HG02678 (cell line): ENCODE data around the gene RASSF3.
A peak's percentile ranks its signal among the peaks of the same experiment; 100 is the strongest.

Experiments used
- ATAC-seq: cut with Tn5 transposase; IDR thresholded peaks from one replicate; pipeline ENCODE4 v1.9.1; 2021; ENCODE audit warnings: mild to moderate bottlenecking, moderate library complexity; ENCODE audit not compliant: unreplicated experiment

Gene RASSF3

GRCh38 chr12:64667793-64668192 is 57.5 kb downstream of the RASSF3 start:
- ATAC-seq: no peak

GRCh38 chr12:64669270-64669842 is 59.1 kb downstream of the RASSF3 start:
- peak; percentile 75 for ATAC-seq

DNA sequence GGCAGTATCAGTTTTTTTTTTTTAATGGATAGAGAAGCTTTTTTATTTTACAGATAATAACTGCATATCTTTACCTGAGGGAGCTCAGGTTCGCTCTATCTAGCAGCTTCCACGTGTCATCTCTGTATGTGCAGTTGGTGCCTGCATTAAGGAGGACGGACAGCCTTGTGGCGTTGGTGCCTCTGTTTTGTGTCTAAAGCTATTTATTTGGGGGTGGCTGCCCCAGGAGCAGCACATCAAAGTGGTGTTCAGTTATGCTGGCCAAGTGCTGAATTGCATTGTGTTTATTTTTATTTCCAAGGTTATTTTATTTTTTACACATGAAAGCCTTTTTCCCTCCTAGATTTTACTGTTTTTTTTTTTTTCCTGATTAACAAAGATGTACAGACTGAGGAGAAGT is 59.7 kb downstream of the RASSF3 start:
- ATAC-seq: no peak

- ATAC-seq: no peak
These were observed 60.8 kb downstream of the RASSF3 start for GRCh38 chr12:64670919-64671639.

- ATAC-seq: no peak
These were observed 61.4 kb downstream of the RASSF3 start for GRCh38 chr12:64671681-64672080.

DNA sequence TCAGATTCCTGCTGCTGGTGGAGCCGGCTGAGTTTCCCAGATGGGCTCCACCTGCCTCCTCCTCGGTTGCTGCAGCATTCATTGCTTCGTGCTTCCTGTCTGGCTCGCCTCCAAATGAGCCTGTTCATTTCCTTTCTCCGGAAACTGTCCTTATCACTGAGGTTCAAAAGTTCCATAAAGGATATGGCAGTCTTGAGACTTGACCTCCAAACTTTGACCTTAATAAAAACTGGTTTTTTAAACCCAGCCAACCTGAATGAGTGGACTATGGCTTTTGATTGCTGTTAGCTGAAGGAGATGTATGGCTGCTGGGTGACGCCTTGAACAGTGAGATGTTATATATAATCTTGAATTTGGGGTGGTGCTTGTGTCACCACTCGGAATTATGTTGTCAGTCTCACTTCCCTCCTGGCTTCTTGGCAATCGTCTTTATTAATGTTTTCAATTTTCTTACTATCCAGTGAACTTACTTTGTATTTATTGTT is 62.7 kb downstream of the RASSF3 start:
- ATAC-seq: no peak

DNA sequence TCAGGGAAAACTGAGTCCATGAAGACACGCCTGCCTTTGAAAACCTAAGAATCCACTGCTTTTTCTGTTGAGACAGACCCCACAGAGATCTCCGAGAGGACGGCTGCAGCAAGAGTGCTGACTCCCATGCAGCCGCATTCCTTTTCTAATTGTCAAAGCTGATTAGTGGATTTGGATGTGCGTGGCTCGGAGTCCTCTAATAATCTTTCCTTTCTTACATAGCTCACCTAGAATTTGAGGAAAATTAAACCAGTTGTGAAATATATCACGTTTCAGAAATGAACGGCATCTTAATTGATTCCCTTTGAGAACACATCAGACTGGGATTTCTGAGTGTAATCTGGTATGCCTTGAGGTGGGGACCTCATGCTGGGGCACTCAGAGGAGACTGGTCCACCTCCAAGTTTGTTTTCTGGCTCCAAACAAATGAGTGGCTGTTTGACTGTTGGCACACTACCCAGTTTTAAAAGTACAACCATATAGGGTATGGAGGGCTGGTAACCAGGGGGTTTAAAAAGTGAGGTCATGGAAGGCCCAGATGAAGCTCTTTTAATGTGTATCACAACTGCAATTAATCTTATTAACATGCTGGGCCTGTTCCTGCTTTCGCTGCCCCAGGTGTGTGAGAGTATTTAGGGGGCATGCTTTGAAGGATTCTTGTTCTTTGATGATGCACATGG is 63.3 kb downstream of the RASSF3 start:
- ATAC-seq: no peak

DNA sequence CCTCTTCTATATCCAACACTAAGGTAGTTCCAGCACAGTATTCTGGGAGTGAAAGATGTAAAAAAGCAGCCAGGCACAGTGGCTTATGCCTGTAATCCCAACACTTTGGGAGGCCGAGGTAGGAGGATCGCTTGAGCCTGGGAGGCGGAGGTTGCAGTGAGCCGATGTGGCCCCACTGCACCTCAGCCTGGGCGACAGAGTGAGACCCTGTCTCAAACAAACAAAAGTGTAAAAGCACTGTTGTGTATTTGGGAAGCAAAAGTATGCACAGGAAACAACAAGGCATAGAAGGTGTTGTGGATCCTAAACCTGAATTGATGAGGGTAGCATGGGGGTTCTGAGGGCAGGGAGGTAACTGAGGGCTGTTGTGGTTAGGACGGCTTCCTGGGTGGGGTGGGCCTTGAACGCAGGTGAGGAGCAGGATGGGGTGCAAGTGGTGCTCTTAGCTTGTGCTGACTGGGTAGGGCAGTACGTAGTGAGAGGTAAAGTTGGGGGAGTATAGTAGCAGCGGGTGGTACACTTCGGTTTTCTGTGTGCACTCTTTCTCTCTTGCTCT is 64.2 kb downstream of the RASSF3 start:
- ATAC-seq: no peak

- ATAC-seq: no peak
These were observed 65.5 kb downstream of the RASSF3 start for GRCh38 chr12:64675795-64676194.

DNA sequence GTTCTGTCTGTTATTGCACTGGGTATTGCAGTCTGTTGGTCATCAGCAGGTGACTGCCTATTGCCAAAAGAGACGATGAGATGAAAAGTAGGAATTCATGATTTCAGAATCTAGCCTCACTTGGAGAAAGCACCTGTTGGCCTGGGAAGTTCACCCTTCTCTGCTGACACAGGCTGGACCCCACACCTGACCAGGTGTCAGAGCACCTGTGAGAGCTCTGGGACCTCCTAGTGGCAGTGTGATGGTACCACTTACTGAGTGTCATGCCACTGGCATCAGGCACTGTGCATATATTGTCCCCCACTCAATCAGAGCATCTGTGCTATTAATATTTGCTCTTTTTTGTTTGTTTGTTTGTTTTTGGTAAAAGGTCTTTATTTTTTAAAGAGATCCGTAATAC is 68.0 kb downstream of the RASSF3 start:
- ATAC-seq: no peak

GRCh38 chr12:64678835-64679234 is 68.5 kb downstream of the RASSF3 start:
- no peak for ATAC-seq

GRCh38 chr12:64679487-64680001 is 69.2 kb downstream of the RASSF3 start:
- ATAC-seq: peak; percentile 38

DNA sequence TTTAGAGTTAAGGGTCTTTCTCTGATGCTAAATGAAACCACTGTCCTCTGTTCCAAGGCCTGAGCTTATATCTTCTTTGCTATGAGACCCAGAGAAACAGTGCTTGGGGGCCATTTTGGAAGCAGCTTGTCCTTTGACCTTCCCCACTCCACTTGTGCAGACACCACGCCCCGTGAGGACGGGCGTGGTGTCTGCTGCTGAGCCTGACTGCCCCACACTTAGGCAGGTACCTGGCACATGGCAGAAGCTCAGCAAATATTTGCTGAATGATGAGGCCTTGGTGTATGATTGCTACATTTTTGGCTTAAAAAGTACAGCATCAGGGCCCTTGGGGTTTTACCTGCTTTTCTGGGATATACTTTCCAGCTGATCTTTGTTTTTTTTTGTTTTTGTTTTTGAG is 69.9 kb downstream of the RASSF3 start:
- no peak for ATAC-seq

GRCh38 chr12:64681200-64682052 is 71.1 kb downstream of the RASSF3 start:
- ATAC-seq: peak; percentile 51

- ATAC-seq: no peak
These were observed 72.4 kb downstream of the RASSF3 start for GRCh38 chr12:64682572-64683277.

DNA sequence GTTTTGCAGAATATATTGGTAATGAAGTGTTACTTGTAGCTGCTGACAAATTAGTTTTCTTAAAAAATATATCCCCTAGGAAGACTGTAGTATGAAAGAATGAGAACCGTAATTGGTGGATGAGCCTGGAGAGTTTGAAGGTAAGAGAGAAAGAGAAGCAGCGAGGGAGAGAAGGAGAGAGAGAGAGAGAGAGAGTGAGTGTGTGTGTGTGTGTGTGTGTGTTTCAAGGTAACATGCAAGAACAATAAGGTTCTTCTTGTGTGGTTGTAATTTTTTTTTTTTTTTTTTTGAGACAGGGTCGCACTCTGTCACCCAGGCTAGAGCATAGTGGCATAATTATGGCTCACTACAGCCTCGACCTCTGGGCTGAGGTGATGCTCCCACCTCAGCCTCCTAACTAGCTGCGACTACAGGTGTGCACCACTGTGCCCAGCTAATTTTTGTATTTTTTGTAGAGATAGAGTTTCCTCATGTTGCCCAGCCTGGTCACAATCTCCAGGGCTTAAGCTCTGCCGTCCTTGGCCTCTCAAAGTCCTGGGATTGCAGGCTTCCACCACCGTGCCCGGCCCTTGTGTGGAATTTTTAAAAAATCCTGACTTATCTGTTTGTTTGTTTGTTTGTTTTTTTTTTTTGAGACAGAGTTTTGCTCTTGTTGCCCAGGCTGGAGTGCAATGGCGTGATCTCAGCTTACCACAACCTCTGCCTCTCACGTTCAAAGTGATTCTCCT is 73.7 kb downstream of the RASSF3 start:
- no peak for ATAC-seq

DNA sequence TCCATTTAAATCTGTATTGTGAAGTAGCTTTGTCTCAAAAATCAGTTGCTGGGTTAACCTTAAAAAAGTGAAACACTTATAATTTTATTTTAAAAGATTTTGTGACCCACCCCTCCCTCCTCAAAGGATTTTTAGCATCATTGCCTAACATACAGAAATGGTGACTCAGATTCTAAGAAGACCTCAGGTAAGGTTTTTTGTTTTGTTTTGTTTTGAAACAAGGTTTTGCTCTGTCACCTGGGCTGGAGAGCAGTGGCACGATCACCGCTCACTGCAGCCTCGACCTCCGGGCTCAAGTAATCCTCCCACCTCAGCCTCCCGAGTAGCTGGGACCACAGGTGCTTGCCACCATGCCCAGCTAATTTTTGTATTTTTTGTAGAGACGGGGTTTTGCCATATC is 74.8 kb downstream of the RASSF3 start:
- no peak for ATAC-seq

DNA sequence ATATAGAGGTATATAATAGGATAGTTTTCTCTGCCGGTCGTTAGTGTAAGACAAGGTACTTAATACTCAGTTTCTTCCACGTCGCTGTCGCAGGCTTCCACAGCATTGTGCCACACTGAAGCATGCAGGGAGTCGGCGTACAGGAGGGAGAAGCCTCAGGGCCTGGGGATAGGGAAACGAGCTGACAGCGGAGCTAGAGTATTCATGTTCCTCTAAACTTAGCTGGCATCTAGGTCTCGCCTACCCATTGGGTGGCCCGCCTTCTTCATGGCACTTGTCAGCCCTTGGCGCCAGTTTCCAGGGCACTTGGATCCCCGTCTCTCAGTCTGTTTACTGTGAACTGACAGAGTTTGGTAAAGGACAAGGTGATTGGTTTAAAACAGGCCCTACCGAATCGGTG is 75.3 kb downstream of the RASSF3 start:
- ATAC-seq: no peak

DNA sequence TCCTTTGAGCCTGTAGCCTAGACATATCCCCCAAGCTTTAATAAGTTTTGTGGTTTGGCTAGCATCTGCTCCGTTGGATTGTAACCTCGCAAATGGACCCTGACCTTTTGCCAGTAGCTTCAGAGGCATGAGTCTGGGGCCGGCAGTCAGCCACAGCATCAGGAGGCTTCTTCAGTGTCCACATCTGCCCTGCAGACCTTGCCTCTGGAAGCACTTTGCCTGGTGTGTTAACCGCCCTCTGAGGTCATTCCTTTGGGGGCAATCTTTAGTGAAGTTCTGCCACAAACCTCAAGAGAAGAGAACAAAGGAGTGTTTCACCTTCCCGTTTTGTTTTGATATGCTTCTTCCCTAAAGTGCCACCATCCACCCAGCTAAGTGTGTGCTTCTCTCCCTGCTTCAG is 77.5 kb downstream of the RASSF3 start:
- ATAC-seq: no peak
